ENCODE data around the gene CYP2C19. TPM values are rescaled to one million over a fixed set of nuclear protein-coding genes. Genes with fewer than 3 reads are reported as not detected.

Gene CYP2C19
- total RNA-seq, 4 donors from 2014 or later, result not detected

DNA sequence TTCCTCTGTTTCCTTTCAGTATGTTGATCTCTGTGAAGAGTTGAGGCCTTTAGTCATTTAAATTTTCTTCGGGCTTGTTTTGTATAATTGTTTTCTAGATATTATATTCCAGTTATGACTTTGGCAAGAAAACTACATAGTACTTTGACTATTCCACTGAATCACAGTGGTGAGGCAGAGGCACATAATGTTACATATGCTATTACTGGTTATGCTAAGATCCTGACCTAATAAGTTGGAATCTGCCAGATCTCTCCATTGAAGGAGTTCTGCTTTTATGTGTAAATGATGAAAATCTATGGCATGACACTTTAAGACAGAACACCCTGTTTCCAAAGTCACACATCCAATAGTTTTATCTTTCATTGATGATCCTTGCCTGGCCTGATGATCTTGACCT lies 83.7 kb downstream of the CYP2C19 start:
- WGBS, 2 donors, result 68 to 70% methylated on average over 1 of the region's 1 CpG
- TF ChIP-seq POLR2A (IDR thresholded peaks at IDR 0.05), result no peak
- no peak for TF ChIP-seq CTCF (IDR thresholded peaks at IDR 0.05)
- no peak for TF ChIP-seq EP300 (IDR thresholded peaks at IDR 0.05)
- no peak for DNase-seq (ENCODE audit: low spot score in 2 of 2)
- Histone ChIP-seq H3K4me3 (no peak overlapping the region), H3K27ac (no peak overlapping the region), H3K9me3 (no peaks in the 10 kb centered on the region), H3K27me3 (no peaks in the 10 kb centered on the region), H3K4me1 (no peaks in the 10 kb centered on the region), H3K36me3 (no peaks in the 10 kb centered on the region)

- 31 to 43% methylated on average over 1 of the region's 1 CpG for WGBS, 2 donors
- no peaks in the 10 kb centered on the region for H3K27me3 ChIP-seq
- H3K36me3 ChIP-seq, result no peaks in the 10 kb centered on the region
- no peak overlapping the region for H3K27ac ChIP-seq
- peaks cover 0 to 2% (median 0%) of the 10 kb centered on the region in 4 donors for H3K9me3 ChIP-seq
- no peak for TF ChIP-seq CTCF (IDR thresholded peaks at IDR 0.05)
- TF ChIP-seq EP300 (IDR thresholded peaks at IDR 0.05), result no peak
- no peak for TF ChIP-seq POLR2A (IDR thresholded peaks at IDR 0.05)
- DNase-seq (ENCODE audit: low spot score in 2 of 2), result no peak
- no peaks in the 10 kb centered on the region for H3K4me1 ChIP-seq
- no peak overlapping the region for H3K4me3 ChIP-seq
Observed at GRCh38 chr10:94850766-94851165, 88.3 kb downstream of the CYP2C19 start.

- TF ChIP-seq CTCF (IDR thresholded peaks at IDR 0.05) (no peak), POLR2A (IDR thresholded peaks at IDR 0.05) (no peak), EP300 (IDR thresholded peaks at IDR 0.05) (no peak)
- H3K27me3 ChIP-seq, result no peaks in the 10 kb centered on the region
- H3K9me3 ChIP-seq, result peaks cover 0 to 3% (median 0%) of the 10 kb centered on the region in 4 donors
- H3K36me3 ChIP-seq, result no peaks in the 10 kb centered on the region
- H3K4me3 ChIP-seq, result no peak overlapping the region
- no peak overlapping the region for H3K27ac ChIP-seq
- DNase-seq (ENCODE audit: low spot score in 2 of 2), result no peak
- H3K4me1 ChIP-seq, result no peaks in the 10 kb centered on the region
Observed at GRCh38 chr10:94851263-94851662, 88.8 kb downstream of the CYP2C19 start.

DNA sequence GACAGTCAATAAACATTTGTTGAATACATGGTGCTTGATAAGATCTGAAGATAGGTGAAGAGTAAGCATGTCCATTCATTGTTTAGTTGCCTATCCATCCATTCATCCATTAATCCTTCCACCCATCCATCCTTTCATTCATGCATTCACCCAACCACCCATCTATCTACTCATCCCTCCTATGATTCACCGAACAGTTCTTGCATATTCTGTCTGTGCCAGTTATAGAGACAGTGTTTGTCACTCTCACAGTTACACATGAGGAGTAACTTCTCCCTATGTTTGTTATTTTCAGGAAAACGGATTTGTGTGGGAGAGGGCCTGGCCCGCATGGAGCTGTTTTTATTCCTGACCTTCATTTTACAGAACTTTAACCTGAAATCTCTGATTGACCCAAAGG lies 90.0 kb downstream of the CYP2C19 start:
- no peaks in the 10 kb centered on the region for H3K36me3 ChIP-seq
- H3K4me1 ChIP-seq, result no peaks in the 10 kb centered on the region
- H3K9me3 ChIP-seq, result peaks cover 0 to 3% (median 0%) of the 10 kb centered on the region in 4 donors
- H3K27me3 ChIP-seq, result no peaks in the 10 kb centered on the region
- no peak for TF ChIP-seq POLR2A (IDR thresholded peaks at IDR 0.05)
- no peak for TF ChIP-seq CTCF (IDR thresholded peaks at IDR 0.05)
- no peak for TF ChIP-seq EP300 (IDR thresholded peaks at IDR 0.05)
- H3K27ac ChIP-seq, result no peak overlapping the region
- no peak overlapping the region for H3K4me3 ChIP-seq
- DNase-seq (ENCODE audit: low spot score in 2 of 2), result no peak
- 83 to 85% methylated on average over 3 of the region's 3 CpGs for WGBS, 2 donors

DNA sequence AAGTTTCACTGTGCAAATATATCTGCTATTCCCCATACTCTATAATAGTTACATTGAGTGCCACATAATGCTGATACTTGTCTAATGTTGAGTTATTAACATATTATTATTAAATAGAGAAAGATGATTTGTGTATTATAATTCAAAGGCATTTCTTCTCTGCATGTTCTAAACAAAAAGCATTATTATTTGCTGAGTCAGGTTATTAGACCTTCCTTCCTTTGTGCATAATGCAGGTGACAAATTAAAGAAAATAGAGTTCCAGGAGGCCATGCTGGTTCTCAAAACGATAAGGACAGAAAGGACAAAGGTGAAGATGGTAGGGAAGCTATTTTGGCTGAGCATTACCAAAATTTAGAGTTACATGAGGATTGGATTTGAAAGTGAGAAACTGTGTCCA lies 90.6 kb downstream of the CYP2C19 start:
- DNase-seq (ENCODE audit: low spot score in 2 of 2), result no peak
- Histone ChIP-seq H3K36me3 (no peaks in the 10 kb centered on the region), H3K27me3 (no peaks in the 10 kb centered on the region), H3K4me1 (no peaks in the 10 kb centered on the region), H3K9me3 (peaks cover 0 to 6% (median 0%) of the 10 kb centered on the region in 4 donors), H3K4me3 (no peak overlapping the region), H3K27ac (no peak overlapping the region)
- TF ChIP-seq POLR2A (IDR thresholded peaks at IDR 0.05) (no peak), CTCF (IDR thresholded peaks at IDR 0.05) (no peak), EP300 (IDR thresholded peaks at IDR 0.05) (no peak)
- 55 to 56% methylated on average over 1 of the region's 1 CpG for WGBS, 2 donors

Measured in tibial nerve (tissue), 4 donors.